OCI-LY7 (cell line): ENCODE measurements around the gene TNS1. TPM values are rescaled to one million over a fixed set of nuclear protein-coding genes. Genes with fewer than 3 reads are reported as not detected.

Experiments
- BruUV-seq: library from RNA; stranded (reverse); fragments of 400-500 nt; replicated peaks from 2 replicates; lab custom pipeline; 2021; lab: Mats Ljungman, UMichigan
- CTCF ChIA-PET: fragments of 300-600 bp; sonication (Branson Sonifier 250); formaldehyde crosslinking; loops from one replicate; lab custom pipeline; 2022; ENCODE audit warnings: antibody characterized with exemption; ENCODE audit not compliant: unreplicated experiment; lab: Charles Lee
- POLR2A ChIA-PET: fragments of 300-600 bp; sonication (Branson Sonifier 250); formaldehyde crosslinking; loops from one replicate; lab custom pipeline; 2022; ENCODE audit warnings: antibody characterized with exemption; lab: Charles Lee
- DNase-seq: peaks from one replicate; pipeline ENCODE4 v3.0.0-alpha.2; 2015; ENCODE audit warnings: low spot score
- H2AFZ ChIP-seq: fragments of 200-600 bp; sonication (generic), shearing (Covaris generic); 2 replicates; pipeline ENCODE4 v1.6.1; 2014; ENCODE audit warnings: mild to moderate bottlenecking, antibody characterized with exemption, low read length, moderate library complexity
- H3K27ac ChIP-seq: fragments of 200-600 bp; sonication (generic); 2 replicates; pipeline ENCODE4 v1.5.1; 2014; ENCODE audit warnings: mixed run types, low read depth, mild to moderate bottlenecking, moderate library complexity, low read length, inconsistent platforms; ENCODE audit not compliant: poor library complexity, severe bottlenecking
- H3K36me3 ChIP-seq: fragments of 200-600 bp; sonication (generic); 2 replicates; pipeline ENCODE4 v1.6.1; 2014; ENCODE audit warnings: mild to moderate bottlenecking, antibody characterized with exemption, low read length, moderate library complexity, mixed read lengths; ENCODE audit not compliant: insufficient read depth
- H3K4me1 ChIP-seq: fragments of 200-600 bp; sonication (generic); 2 replicates; pipeline ENCODE4 v1.5.1; 2014; ENCODE audit warnings: mild to moderate bottlenecking, low read length; ENCODE audit not compliant: insufficient read depth, poor library complexity, severe bottlenecking
- H3K4me2 ChIP-seq: fragments of 200-600 bp; sonication (generic); 2 replicates; pipeline ENCODE4 v1.6.1; 2014; ENCODE audit warnings: mild to moderate bottlenecking, low read length
- H3K4me3 ChIP-seq: fragments of 200-600 bp; sonication (generic); 2 replicates; pipeline ENCODE4 v1.5.1; 2014; ENCODE audit warnings: mild to moderate bottlenecking, low read depth, low read length; ENCODE audit not compliant: poor library complexity, severe bottlenecking
- H3K79me2 ChIP-seq: fragments of 200-600 bp; sonication (generic); 2 replicates; pipeline ENCODE4 v1.6.1; 2016; ENCODE audit warnings: low read depth, mild to moderate bottlenecking, low read length, moderate library complexity, mixed read lengths; ENCODE audit not compliant: insufficient read depth
- H3K9me2 ChIP-seq: fragments of 200-600 bp; sonication (generic); 2 replicates; pipeline ENCODE4 v1.6.1; 2016; ENCODE audit warnings: mild to moderate bottlenecking, low read length, mixed read lengths; ENCODE audit not compliant: insufficient read depth
- H3K9me3 ChIP-seq: fragments of 200-600 bp; sonication (generic); 2 replicates; pipeline ENCODE4 v1.6.1; 2014; ENCODE audit warnings: mild to moderate bottlenecking, mixed run types, low read length, mixed read lengths
- H4K20me1 ChIP-seq: fragments of 200-600 bp; sonication (generic); 2 replicates; pipeline ENCODE4 v1.6.1; 2014; ENCODE audit warnings: mild to moderate bottlenecking, antibody characterized with exemption, low read length, moderate library complexity, mixed read lengths; ENCODE audit not compliant: insufficient read depth
- CTCF ChIP-seq: fragments of 200-600 bp; sonication (generic); conservative IDR thresholded peaks from 2 replicates; pipeline ENCODE4 v1.5.1; 2014; ENCODE audit warnings: mild to moderate bottlenecking, antibody characterized with exemption, low read length, moderate library complexity, mixed read lengths
- EZH2phosphoT487 ChIP-seq: fragments of 200-600 bp; sonication (generic); IDR thresholded peaks from 2 replicates; pipeline ENCODE4 v1.6.1; 2018; ENCODE audit warnings: low read depth, borderline replicate concordance, mild to moderate bottlenecking, mixed run types, antibody characterized with exemption, low read length, moderate library complexity, mixed read lengths
- intact Hi-C: fragments of 100-400 bp; cut with micrococcal nuclease; formaldehyde crosslinking; loops from one replicate; pipeline ENCODE4 v1.10.0; 2022; ENCODE audit not compliant: unreplicated experiment
- total RNA-seq, 2 experiments: library from RNA; depleted of rRNA in 1 of 2; stranded (reverse); fragments of >200 nt in 1 of 2; shearing (Covaris generic) in 1 of 2; gene quantifications; 2 replicates each; pipeline ENCODE4 v1.2.3, GENCODE V29; 2014 to 2022

The TNS1 gene
- total RNA-seq, 2 experiments from 2014 or later, result not detected

GRCh38 chr2:217807753-217808152, 195.0 kb downstream of the TNS1 start:
- Histone ChIP-seq H3K4me2 (no peak overlapping the region), H2AFZ (no peak overlapping the region), H3K36me3 (no peaks in the 10 kb centered on the region), H3K4me3 (no peak overlapping the region), H3K4me1 (no peaks in the 10 kb centered on the region), H3K9me3 (no peaks in the 10 kb centered on the region), H3K9me2 (no peaks in the 10 kb centered on the region), H3K79me2 (no peaks in the 10 kb centered on the region), H4K20me1 (no peaks in the 10 kb centered on the region), H3K27ac (no peak overlapping the region)
- intact Hi-C loops, result no loop called here
- BruUV-seq, result no TSS peak
- ChIA-PET CTCF (no interaction called here), POLR2A (no interaction called here)
- DNase-seq, result no peak
- TF ChIP-seq EZH2phosphoT487 (no peak), CTCF (no peak)

- BruUV-seq, result no TSS peak
- no peak overlapping the region for H2AFZ ChIP-seq
- H4K20me1 ChIP-seq, result no peaks in the 10 kb centered on the region
- ChIA-PET POLR2A (no interaction called here), CTCF (no interaction called here)
- H3K79me2 ChIP-seq, result no peaks in the 10 kb centered on the region
- H3K9me3 ChIP-seq, result no peaks in the 10 kb centered on the region
- H3K4me3 ChIP-seq, result no peak overlapping the region
- no peaks in the 10 kb centered on the region for H3K9me2 ChIP-seq
- H3K36me3 ChIP-seq, result no peaks in the 10 kb centered on the region
- intact Hi-C loops, result no loop called here
- TF ChIP-seq EZH2phosphoT487 (no peak), CTCF (no peak)
- H3K4me1 ChIP-seq, result no peaks in the 10 kb centered on the region
- H3K4me2 ChIP-seq, result no peak overlapping the region
- no peak overlapping the region for H3K27ac ChIP-seq
- no peak for DNase-seq
Measured at GRCh38 chr2:217807025-217807424, 195.8 kb downstream of the TNS1 start.

GRCh38 chr2:217806482-217806765, 196.4 kb downstream of the TNS1 start:
- no peak for TF ChIP-seq EZH2phosphoT487
- no peak for TF ChIP-seq CTCF
- intact Hi-C loops, result no loop called here
- no peak overlapping the region for H3K4me2 ChIP-seq
- H3K9me2 ChIP-seq, result no peaks in the 10 kb centered on the region
- H3K27ac ChIP-seq, result no peak overlapping the region
- H3K79me2 ChIP-seq, result no peaks in the 10 kb centered on the region
- ChIA-PET CTCF (interaction anchor here (0.5 kb wide), 1 partner anchor 966 kb away, joined by 3 read pairs; no protein-coding TSS in a partner anchor), POLR2A (no interaction called here)
- no TSS peak for BruUV-seq
- no peak overlapping the region for H3K4me3 ChIP-seq
- H3K9me3 ChIP-seq, result no peaks in the 10 kb centered on the region
- H4K20me1 ChIP-seq, result no peaks in the 10 kb centered on the region
- no peak overlapping the region for H2AFZ ChIP-seq
- H3K36me3 ChIP-seq, result no peaks in the 10 kb centered on the region
- no peak for DNase-seq
- no peaks in the 10 kb centered on the region for H3K4me1 ChIP-seq
